HFFc6 (cell line): Measurements from ENCODE around the gene MYBPC1. TPM values are rescaled to one million over a fixed set of nuclear protein-coding genes. Genes with fewer than 3 reads are reported as not detected.

ENCODE experiments used
- DNase-seq: peaks from one replicate; pipeline ENCODE4 v3.0.0-alpha.2; 2018
- H3K27ac Mint-ChIP-seq: 2 replicates; pipeline ENCODE4 v1.8.0; 2020; ENCODE audit warnings: mild to moderate bottlenecking, mixed read lengths
- H3K27me3 Mint-ChIP-seq: 2 replicates; pipeline ENCODE4 v1.8.0; 2021; ENCODE audit warnings: mild to moderate bottlenecking, moderate library complexity, mixed read lengths; ENCODE audit not compliant: insufficient read depth
- H3K36me3 Mint-ChIP-seq: 2 replicates; pipeline ENCODE4 v1.8.0; 2021; ENCODE audit warnings: low read depth, mixed read lengths
- H3K4me1 Mint-ChIP-seq: 2 replicates; pipeline ENCODE4 v1.8.0; 2020; ENCODE audit warnings: low read depth, mixed read lengths
- H3K4me3 Mint-ChIP-seq: 2 replicates; pipeline ENCODE4 v1.8.0; 2020; ENCODE audit warnings: mild to moderate bottlenecking, moderate library complexity, mixed read lengths
- H3K9me3 Mint-ChIP-seq: 2 replicates; pipeline ENCODE4 v1.8.0; 2020; ENCODE audit warnings: mild to moderate bottlenecking, mixed read lengths
- CTCF ChIP-seq: fragments of 200-600 bp; sonication (generic); IDR thresholded peaks from 2 replicates; pipeline ENCODE4 v1.5.0; 2021; ENCODE audit warnings: antibody characterized with exemption, mild to moderate bottlenecking
- total RNA-seq, 6 experiments: library from RNA; stranded (reverse); fragmentation: NEBNext Ultra II Directional; extraction: Animal tissue kit (Norgen Biotek cat#: 25700); gene quantifications; 2 replicates in 1 of 6; 3 replicates in 5 of 6; pipeline ENCODE4 v1.2.3, GENCODE V29; 2021

Gene MYBPC1
- total RNA-seq, 6 experiments from 2014 or later = not detected

GRCh38 chr12:101563212-101563611 is 31.6 kb upstream of the MYBPC1 start:
- Mint-ChIP-seq H3K36me3 (no peaks in the 10 kb centered on the region), H3K4me1 (no peaks in the 10 kb centered on the region), H3K9me3 (peaks cover 4% of the 10 kb centered on the region; the same call in 1 of the 2 replicates), H3K27ac (no peak overlapping the region), H3K4me3 (no peak overlapping the region), H3K27me3 (no peaks in the 10 kb centered on the region; the same call in 1 of the 2 replicates)
- DNase-seq = no peak
- no peak for TF ChIP-seq CTCF

DNA sequence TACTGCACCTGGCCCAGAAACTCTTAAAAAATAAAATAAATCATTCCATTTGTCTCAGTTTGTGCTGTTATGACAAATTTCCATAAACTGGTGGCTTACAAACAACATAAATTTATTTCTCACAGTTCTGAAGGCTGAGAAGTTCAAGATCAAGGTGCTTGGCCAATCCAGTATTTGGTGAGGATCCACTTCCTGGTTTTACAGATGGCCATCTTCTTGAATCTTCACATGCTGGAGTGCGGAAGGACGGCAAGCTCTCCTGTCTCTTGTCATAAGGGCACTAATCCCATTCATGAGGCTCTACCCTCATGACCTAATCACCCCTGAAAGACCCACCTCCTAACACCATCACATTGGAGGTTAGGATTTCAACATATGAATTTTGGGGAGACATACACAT is 29.9 kb upstream of the MYBPC1 start:
- Mint-ChIP-seq H3K4me3 (no peak overlapping the region), H3K36me3 (no peaks in the 10 kb centered on the region), H3K4me1 (peaks cover under 1% of the 10 kb centered on the region), H3K9me3 (peaks cover 4% of the 10 kb centered on the region; the same call in 1 of the 2 replicates), H3K27ac (no peak overlapping the region), H3K27me3 (no peaks in the 10 kb centered on the region; the same call in 1 of the 2 replicates)
- no peak for DNase-seq
- no peak for TF ChIP-seq CTCF

GRCh38 chr12:101566318-101566717 is 28.5 kb upstream of the MYBPC1 start:
- Mint-ChIP-seq H3K9me3 (peaks cover 4% of the 10 kb centered on the region; the same call in 1 of the 2 replicates), H3K36me3 (no peaks in the 10 kb centered on the region), H3K4me3 (no peak overlapping the region), H3K27me3 (no peaks in the 10 kb centered on the region; the same call in 1 of the 2 replicates), H3K27ac (no peak overlapping the region), H3K4me1 (peaks cover 8% of the 10 kb centered on the region)
- no peak for DNase-seq
- no peak for TF ChIP-seq CTCF

- H3K4me1 Mint-ChIP-seq = peaks cover 8% of the 10 kb centered on the region
- no peak for TF ChIP-seq CTCF
- H3K27ac Mint-ChIP-seq = no peak overlapping the region
- no peaks in the 10 kb centered on the region; the same call in 1 of the 2 replicates for H3K27me3 Mint-ChIP-seq
- DNase-seq = no peak
- H3K4me3 Mint-ChIP-seq = no peak overlapping the region
- H3K36me3 Mint-ChIP-seq = no peaks in the 10 kb centered on the region
- no peaks in the 10 kb centered on the region for H3K9me3 Mint-ChIP-seq
Measured at GRCh38 chr12:101567918-101568317, 26.9 kb upstream of the MYBPC1 start.

DNA sequence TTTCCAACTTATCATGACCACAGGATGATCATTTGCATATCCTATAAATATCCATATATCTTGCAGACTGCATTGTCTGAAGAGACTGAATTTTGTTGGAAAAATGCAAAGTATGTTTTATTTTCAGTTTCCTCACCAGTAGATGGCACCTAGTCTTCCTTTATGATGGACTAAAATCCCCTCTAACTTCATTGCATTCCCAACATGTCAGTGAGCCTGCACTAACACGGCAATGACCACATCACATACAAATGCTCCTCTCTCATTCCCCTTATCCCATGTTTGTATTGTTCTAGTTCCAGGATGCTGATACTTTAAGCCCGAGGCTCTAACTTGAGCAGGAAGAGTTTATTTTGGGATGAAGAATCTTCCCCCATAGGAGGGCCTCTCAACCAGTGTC is 24.7 kb upstream of the MYBPC1 start:
- H3K4me1 Mint-ChIP-seq = peaks cover 8% of the 10 kb centered on the region
- no peaks in the 10 kb centered on the region for H3K27me3 Mint-ChIP-seq
- H3K27ac Mint-ChIP-seq = no peak overlapping the region
- no peaks in the 10 kb centered on the region for H3K36me3 Mint-ChIP-seq
- peak; percentile 54 for DNase-seq
- H3K9me3 Mint-ChIP-seq = no peaks in the 10 kb centered on the region
- peak; percentile 68 for TF ChIP-seq CTCF
- H3K4me3 Mint-ChIP-seq = no peak overlapping the region

- H3K27me3 Mint-ChIP-seq = no peaks in the 10 kb centered on the region
- H3K4me1 Mint-ChIP-seq = peaks cover 8% of the 10 kb centered on the region
- H3K4me3 Mint-ChIP-seq = no peak overlapping the region
- no peaks in the 10 kb centered on the region for H3K9me3 Mint-ChIP-seq
- no peaks in the 10 kb centered on the region for H3K36me3 Mint-ChIP-seq
- no peak for TF ChIP-seq CTCF
- no peak for DNase-seq
- no peak overlapping the region for H3K27ac Mint-ChIP-seq
Measured at GRCh38 chr12:101571105-101571504, 23.7 kb upstream of the MYBPC1 start.
